Left ventricle myocardium inferior (tissue), 1 donor: ENCODE data around the gene MBD3. TPM values are rescaled to one million over a fixed set of nuclear protein-coding genes. Genes with fewer than 3 reads are reported as not detected.

ENCODE experiments used
- DNase-seq: peaks from one replicate; pipeline ENCODE4 v3.0.0-alpha.2; 2020
- H3K27ac ChIP-seq: fragments of 200-600 bp; replicated peaks from 2 replicates; pipeline ENCODE4 v1.8.0; 2021
- H3K27me3 ChIP-seq: fragments of 200-600 bp; 2 replicates; pipeline ENCODE4 v1.8.0; 2021; ENCODE audit warnings: low read depth
- H3K36me3 ChIP-seq: fragments of 200-600 bp; 2 replicates; pipeline ENCODE4 v1.8.0; 2021
- H3K4me1 ChIP-seq: fragments of 200-600 bp; 2 replicates; pipeline ENCODE4 v1.8.0; 2021
- H3K4me3 ChIP-seq: fragments of 200-600 bp; 2 replicates; pipeline ENCODE4 v1.8.0; 2021; ENCODE audit warnings: mild to moderate bottlenecking, moderate library complexity
- H3K9me3 ChIP-seq: fragments of 200-600 bp; replicated peaks from 2 replicates; pipeline ENCODE4 v1.8.0; 2021
- intact Hi-C: fragments of 100-400 bp; cut with micrococcal nuclease; formaldehyde crosslinking; loops from one replicate; pipeline ENCODE4 v1.11.0; 2022
- total RNA-seq: library from RNA; stranded (reverse); fragmentation: NEBNext Ultra II Directional; extraction: Animal tissue kit (Norgen Biotek cat#: 25700); gene quantifications from one replicate; pipeline ENCODE4 v1.2.1, GENCODE V29; 2021
- TF ChIP-seq, protein P1 (sequence below): fragments of 200-600 bp; IDR thresholded peaks from 2 replicates; pipeline ENCODE4 v1.8.0; 2021; ENCODE audit warnings: antibody characterized with exemption, mild to moderate bottlenecking, borderline replicate concordance
- donor health status: DM: no; HTN: yes; CAD: no; lungs with severe emphysema.

MBD3 gene
- total RNA-seq, 1 donor from 2014 or later, result 48.6 TPM

DNA sequence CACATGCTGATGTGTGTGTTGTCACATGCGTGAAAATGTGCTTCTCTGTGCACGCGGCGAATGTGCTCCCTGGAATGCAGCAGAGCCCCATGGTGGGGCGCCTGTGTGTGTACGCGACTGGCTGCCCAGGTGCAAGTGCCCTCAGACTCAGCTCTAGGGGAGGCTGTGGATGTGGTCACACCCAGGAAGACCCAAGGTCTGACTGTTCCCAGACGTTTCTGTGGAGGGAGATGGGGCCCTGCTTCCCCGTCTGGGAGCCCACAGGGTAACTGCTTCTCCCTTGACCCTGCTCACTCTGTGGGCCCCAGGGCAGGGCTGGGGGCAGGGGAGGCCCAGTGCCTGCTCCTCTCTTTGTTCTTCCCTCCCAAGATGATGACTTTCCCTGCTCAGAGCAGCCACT lies 20.5 kb upstream of the MBD3 start:
- Histone ChIP-seq H3K27me3 (no peaks in the 10 kb centered on the region), H3K27ac (no peak overlapping the region), H3K36me3 (peaks cover 56% of the 10 kb centered on the region), H3K4me3 (no peak overlapping the region), H3K4me1 (peaks cover 15% of the 10 kb centered on the region), H3K9me3 (no peaks in the 10 kb centered on the region)
- intact Hi-C loops, result no loop called here
- TF ChIP-seq, protein P1, sequence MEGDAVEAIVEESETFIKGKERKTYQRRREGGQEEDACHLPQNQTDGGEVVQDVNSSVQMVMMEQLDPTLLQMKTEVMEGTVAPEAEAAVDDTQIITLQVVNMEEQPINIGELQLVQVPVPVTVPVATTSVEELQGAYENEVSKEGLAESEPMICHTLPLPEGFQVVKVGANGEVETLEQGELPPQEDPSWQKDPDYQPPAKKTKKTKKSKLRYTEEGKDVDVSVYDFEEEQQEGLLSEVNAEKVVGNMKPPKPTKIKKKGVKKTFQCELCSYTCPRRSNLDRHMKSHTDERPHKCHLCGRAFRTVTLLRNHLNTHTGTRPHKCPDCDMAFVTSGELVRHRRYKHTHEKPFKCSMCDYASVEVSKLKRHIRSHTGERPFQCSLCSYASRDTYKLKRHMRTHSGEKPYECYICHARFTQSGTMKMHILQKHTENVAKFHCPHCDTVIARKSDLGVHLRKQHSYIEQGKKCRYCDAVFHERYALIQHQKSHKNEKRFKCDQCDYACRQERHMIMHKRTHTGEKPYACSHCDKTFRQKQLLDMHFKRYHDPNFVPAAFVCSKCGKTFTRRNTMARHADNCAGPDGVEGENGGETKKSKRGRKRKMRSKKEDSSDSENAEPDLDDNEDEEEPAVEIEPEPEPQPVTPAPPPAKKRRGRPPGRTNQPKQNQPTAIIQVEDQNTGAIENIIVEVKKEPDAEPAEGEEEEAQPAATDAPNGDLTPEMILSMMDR, result no peak
- no peak for DNase-seq

DNA sequence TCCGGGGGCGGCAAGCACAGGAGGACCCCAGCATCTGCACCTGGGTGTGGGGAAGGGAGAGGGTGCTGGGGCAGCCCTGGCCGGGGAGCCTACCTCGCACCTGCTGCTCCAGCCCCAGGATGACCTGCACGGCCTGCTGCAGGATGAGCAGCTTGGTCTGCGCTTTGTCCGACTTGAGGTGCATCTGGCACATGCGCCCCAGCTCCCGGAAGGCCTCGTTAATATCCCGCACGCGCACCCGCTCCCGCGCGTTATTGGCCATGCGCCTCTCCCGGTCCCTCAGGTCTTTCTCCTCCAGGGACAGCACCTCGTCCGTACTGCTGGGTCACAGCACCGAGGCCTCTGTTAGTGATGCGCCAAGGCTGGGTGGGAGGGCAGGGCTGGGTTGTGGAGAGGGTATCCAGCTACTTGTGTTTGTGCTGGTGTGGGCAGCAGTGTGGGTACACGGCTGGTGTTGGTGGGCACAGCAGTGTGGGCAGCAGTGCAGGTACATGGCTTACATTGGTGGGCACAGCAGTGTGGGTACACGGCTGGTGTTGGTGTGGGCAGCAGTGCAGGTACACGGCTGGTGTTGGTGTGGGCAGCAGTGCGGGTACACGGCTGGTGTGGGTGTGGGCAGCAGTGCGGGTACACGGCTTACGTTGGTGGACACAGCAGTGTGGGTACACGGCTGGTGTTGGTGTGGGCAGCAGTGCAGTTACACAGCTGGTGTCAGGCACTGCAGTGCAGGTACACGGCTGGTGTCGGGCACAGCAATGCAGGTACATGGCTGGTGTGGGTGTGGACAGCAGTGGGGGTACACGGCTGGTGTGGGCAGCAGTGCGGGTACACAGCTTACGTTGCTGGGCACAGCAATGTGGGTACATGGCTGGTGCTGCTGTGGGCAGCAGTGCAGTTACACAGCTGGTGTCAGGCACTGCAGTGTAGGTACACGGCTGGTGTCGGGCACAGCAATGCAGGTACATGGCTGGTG lies 19.7 kb upstream of the MBD3 start:
- TF ChIP-seq, protein P1, result no peak
- no peaks in the 10 kb centered on the region for H3K27me3 ChIP-seq
- H3K27ac ChIP-seq, result no peak overlapping the region
- peaks cover 56% of the 10 kb centered on the region for H3K36me3 ChIP-seq
- H3K9me3 ChIP-seq, result no peaks in the 10 kb centered on the region
- H3K4me1 ChIP-seq, result peaks cover 8% of the 10 kb centered on the region
- intact Hi-C loops, result no loop called here
- no peak overlapping the region for H3K4me3 ChIP-seq
- no peak for DNase-seq

DNA sequence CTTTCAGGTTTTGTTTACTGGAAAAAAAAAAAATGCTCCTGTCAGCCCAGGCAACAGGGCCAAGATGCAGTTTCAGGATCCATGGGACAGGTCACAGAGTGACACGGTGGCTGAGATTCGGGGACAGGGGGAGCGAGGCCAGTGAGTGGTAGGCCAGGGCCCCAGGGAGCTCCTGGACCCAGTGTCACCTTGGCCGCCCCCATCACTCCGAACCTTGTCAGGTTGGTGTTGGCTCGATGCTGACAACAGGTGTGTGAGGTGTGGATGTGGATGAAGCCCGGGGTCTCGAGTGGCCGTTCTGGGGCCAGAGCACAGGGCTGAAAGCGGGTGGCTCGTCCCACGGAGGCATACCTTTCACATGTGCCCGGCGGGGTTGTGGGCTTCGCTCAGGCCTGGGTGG lies 18.7 kb upstream of the MBD3 start:
- H3K27me3 ChIP-seq, result no peaks in the 10 kb centered on the region
- no peak overlapping the region for H3K4me3 ChIP-seq
- intact Hi-C loops, result no loop called here
- H3K36me3 ChIP-seq, result peaks cover 56% of the 10 kb centered on the region
- H3K27ac ChIP-seq, result no peak overlapping the region
- no peak for DNase-seq
- TF ChIP-seq, protein P1, result no peak
- no peaks in the 10 kb centered on the region for H3K9me3 ChIP-seq
- peaks cover 4% of the 10 kb centered on the region for H3K4me1 ChIP-seq

DNA sequence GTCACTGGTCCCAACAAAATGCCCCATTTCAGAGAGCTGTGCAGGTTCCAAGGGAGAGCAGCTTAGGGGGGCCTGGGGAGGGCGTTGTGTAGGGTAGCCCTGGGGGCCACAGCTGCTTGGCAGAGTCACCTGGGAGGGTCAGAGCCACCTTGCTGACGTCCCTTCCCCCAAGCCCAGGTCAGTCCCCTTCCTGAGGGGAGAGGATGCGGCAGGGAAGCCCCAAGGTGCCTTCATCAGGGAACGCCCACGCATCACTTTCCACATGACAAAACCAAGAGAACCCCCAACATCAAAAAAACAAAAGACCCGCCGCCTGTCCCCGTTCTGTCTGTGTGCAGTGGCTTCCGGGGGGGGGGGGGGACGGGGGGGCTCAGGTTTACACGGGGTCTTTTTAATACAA lies 17.9 kb upstream of the MBD3 start:
- no peak overlapping the region for H3K27ac ChIP-seq
- H3K36me3 ChIP-seq, result peaks cover 51% of the 10 kb centered on the region
- no peak for DNase-seq
- H3K4me1 ChIP-seq, result peaks cover 12% of the 10 kb centered on the region
- no peaks in the 10 kb centered on the region for H3K9me3 ChIP-seq
- intact Hi-C loops, result no loop called here
- no peak overlapping the region for H3K4me3 ChIP-seq
- TF ChIP-seq, protein P1, result no peak
- H3K27me3 ChIP-seq, result no peaks in the 10 kb centered on the region

DNA sequence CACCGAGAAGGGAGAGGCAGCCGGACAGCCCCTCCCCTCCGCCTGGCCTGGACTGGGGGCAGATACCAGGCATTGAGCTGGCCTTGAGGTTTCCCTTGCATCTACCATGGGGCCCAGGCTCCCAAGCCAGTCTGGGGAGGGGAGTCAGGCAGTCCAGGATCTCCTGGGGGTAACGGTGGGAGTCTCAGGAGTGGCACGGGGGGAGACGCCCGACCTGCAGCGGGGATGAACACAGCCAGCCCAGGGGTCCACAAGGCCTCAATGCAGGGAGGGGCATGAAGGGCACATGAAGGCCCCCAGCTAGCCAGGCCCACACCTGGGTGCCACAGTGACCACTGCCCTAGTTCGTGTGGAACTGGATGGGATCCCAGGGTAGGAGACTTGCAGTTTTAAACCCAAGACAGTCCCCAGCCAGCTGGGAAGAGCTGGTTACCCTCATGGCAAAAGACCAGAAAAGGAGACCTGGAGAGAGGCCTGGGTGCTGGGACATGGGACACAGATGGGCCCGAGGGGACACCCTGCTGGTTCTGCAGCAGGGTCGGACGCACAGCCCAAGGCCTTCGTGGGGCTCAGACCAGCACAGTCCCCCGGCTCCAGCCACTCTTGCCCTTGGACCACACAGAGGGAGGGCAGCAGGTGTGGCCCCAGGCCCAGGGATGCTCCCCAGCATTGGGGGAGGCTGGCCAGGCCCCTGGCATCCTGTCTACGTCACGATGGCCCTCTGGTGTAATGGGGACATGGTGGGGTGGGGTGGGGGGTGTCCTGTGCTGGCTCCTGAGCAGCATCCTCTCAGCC lies 17.2 kb upstream of the MBD3 start:
- Histone ChIP-seq H3K9me3 (no peaks in the 10 kb centered on the region), H3K4me1 (peaks cover 16% of the 10 kb centered on the region), H3K27ac (no peak overlapping the region), H3K27me3 (no peaks in the 10 kb centered on the region), H3K36me3 (peaks cover 44% of the 10 kb centered on the region), H3K4me3 (no peak overlapping the region)
- DNase-seq, result no peak
- intact Hi-C loops, result no loop called here
- TF ChIP-seq, protein P1, result no peak
